Activated CD4-positive, alpha-beta memory T cell treated with anti-CD3 and anti-CD28 coated beads, Interleukin-2, amount 10 ng/mL, durations not matched to agents 7 days and 5 days (primary cell): ENCODE results near the gene TRIM61. TPM values are rescaled to one million over a fixed set of nuclear protein-coding genes. Genes with fewer than 3 reads are reported as not detected.

ENCODE experiments used
- CTCF ChIA-PET: fragments of 350-600 bp; sonication (Branson Sonifier 250); formaldehyde crosslinking; loops from one replicate; lab custom pipeline; 2021; ENCODE audit warnings: antibody characterized with exemption, inconsistent platforms; lab: Charles Lee
- POLR2A ChIA-PET: fragments of 350-600 bp; sonication (Branson Sonifier 250); formaldehyde crosslinking; loops from one replicate; lab custom pipeline; 2021; ENCODE audit warnings: antibody characterized with exemption; lab: Charles Lee
- DNase-seq: peaks from one replicate; pipeline ENCODE4 v3.0.0-alpha.2; 2020
- H3K27ac Mint-ChIP-seq: one replicate; pipeline ENCODE4 v1.8.0; 2021; ENCODE audit warnings: mild to moderate bottlenecking, mixed read lengths
- H3K27me3 Mint-ChIP-seq: one replicate; pipeline ENCODE4 v1.8.0; 2021; ENCODE audit warnings: mixed read lengths
- H3K36me3 Mint-ChIP-seq: one replicate; pipeline ENCODE4 v1.8.0; 2021; ENCODE audit warnings: low read depth, mixed read lengths
- H3K4me1 Mint-ChIP-seq: one replicate; pipeline ENCODE4 v1.8.0; 2021; ENCODE audit warnings: mixed read lengths
- H3K4me3 Mint-ChIP-seq: one replicate; pipeline ENCODE4 v1.8.0; 2021; ENCODE audit warnings: mild to moderate bottlenecking, mixed read lengths
- H3K9me3 Mint-ChIP-seq: one replicate; pipeline ENCODE4 v1.8.0; 2021; ENCODE audit warnings: mixed read lengths
- total RNA-seq, 2 experiments: library from RNA; stranded (reverse); gene quantifications; one replicate each; pipeline ENCODE4 v1.2.3, GENCODE V29; 2021

Gene TRIM61
- total RNA-seq, 2 experiments from 2014 or later = 1.0 to 1.1 TPM

- POLR2A ChIA-PET = no interaction called here
- CTCF ChIA-PET = no interaction called here
- no peak overlapping the region for H3K4me3 Mint-ChIP-seq
- no peaks in the 10 kb centered on the region for H3K27me3 Mint-ChIP-seq
- no peak for DNase-seq
- no peaks in the 10 kb centered on the region for H3K36me3 Mint-ChIP-seq
- H3K9me3 Mint-ChIP-seq = no peaks in the 10 kb centered on the region
- no peak overlapping the region for H3K27ac Mint-ChIP-seq
- no peaks in the 10 kb centered on the region for H3K4me1 Mint-ChIP-seq
Measured at GRCh38 chr4:164924670-164925238, 52.7 kb downstream of the TRIM61 start.

- Mint-ChIP-seq H3K4me1 (no peaks in the 10 kb centered on the region), H3K36me3 (no peaks in the 10 kb centered on the region), H3K4me3 (no peak overlapping the region), H3K27ac (no peak overlapping the region), H3K27me3 (no peaks in the 10 kb centered on the region), H3K9me3 (no peaks in the 10 kb centered on the region)
- CTCF ChIA-PET = no interaction called here
- POLR2A ChIA-PET = no interaction called here
- DNase-seq = no peak
Measured at GRCh38 chr4:164918956-164919355, 58.5 kb downstream of the TRIM61 start.

Other genes with a start within 250 kb of the TRIM61 start
- not detected for gene SMIM31, start 223.5 kb downstream of the TRIM61 start, total RNA-seq
- gene APELA, start 100.5 kb downstream of the TRIM61 start, total RNA-seq = not detected
- not detected for gene TRIM60, start 54.3 kb upstream of the TRIM61 start, total RNA-seq
- not detected for gene TRIM75, start 76.2 kb upstream of the TRIM61 start, total RNA-seq
- 1 to 10 TPM; 6.2 to 6.4 TPM for gene TMEM192, start 135.2 kb upstream of the TRIM61 start, total RNA-seq
- 10 to 100 TPM; 27.4 to 28.6 TPM for gene KLHL2, start 229.9 kb upstream of the TRIM61 start, total RNA-seq